Pons (tissue), 1 donor: ENCODE results near the gene MVB12B.
A peak's percentile ranks its signal among the peaks of the same experiment; 100 is the strongest.
"Not testable (repeated sequence)": the region's sequence is repeated elsewhere in the genome, so short reads cannot be mapped to it uniquely, and the experiment has no call there.

Experiments used
- DNase-seq: peaks from one replicate; pipeline ENCODE4 v3.0.0-alpha.2; 2016; ENCODE audit warnings: low spot score

MVB12B gene

GRCh38 chr9:126472948-126473298, 146.3 kb downstream of the MVB12B start:
- DNase-seq, result no peak

GRCh38 chr9:126474206-126474765, 147.7 kb downstream of the MVB12B start:
- no peak for DNase-seq

DNA sequence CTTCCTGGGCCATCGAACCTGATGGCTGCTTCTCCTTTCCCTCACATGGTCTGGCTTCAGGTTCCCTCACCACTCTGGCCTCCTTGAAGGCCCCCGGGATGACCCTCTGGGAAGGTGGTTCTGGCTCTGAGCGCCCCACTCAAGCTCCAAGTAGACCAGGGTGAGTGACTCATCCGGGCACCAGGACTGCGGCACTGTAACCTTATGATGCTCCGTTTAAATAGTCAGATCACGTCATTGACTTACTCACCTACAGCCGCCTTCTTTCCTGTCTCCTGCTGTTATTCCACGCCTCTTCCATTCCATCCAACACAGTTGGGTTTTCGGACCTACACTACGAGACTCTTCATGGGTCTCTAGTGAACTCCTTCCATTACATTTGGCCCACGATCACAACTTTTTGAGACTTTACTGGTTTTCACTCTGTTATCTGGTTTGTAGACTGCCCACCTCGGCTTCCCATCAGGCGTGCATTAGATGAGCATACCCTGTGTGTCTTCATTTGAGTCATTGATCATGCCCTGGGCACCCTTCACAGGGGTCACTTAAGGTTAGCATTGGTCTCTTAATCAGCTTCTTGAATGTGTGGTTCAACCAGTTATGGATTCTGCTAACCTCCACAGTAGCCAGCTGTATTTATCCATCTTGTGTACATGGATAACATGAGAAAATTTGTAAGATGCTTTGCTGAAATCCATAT, 148.3 kb downstream of the MVB12B start:
- no peak for DNase-seq

DNA sequence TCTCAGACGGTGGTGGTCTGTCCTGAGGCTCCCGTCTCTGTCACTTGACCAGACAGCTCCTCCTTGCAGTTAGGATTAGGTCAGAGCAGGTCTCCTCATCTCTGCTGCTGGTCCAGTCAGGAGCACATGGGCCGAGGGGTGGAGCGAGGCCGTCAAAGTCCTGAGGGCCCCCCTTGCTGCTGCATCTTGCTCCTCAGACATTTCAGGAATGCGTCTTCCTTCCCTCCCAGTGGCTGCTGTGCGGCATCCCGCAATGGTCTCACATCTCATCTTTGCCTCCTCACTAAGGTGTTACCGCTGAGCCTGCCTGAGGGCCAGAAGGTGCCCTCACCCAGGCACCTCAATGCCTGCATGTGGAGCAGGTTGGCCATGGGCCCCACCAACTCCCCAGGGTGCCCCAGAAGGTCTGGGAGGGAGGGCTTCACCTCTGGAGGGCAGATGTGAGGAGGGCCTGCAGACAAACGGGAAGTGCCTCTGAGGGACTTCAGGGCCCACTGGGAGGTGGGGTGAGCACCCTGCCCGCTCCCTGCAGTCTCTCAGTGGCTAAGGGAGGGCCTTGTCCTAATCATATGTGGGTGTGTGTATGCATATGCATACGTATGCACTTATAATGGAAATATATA, 149.4 kb downstream of the MVB12B start:
- no peak for DNase-seq

DNA sequence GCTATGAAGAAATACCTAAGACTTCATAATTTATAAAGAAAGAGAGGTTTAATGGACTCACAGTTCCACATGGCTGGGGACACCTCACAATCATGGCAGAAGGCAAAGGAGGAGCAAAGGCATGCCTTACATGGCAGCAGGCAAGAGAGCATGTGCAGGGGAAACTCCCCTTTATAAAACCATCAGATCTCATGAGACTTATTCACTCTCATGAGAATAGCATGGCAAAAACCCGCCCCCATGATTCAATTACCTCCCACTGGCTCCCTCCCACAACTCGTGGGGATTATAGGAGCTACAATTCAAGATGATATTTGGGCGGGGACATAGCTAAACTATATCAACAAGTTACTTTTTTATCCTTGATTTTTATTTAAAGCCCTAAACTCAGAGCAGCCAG, 150.8 kb downstream of the MVB12B start:
- DNase-seq, result not testable (repeated sequence)

- no peak for DNase-seq
These were observed 151.8 kb downstream of the MVB12B start for GRCh38 chr9:126478216-126478981.

- DNase-seq, result no peak
These were observed 152.9 kb downstream of the MVB12B start for GRCh38 chr9:126479515-126479914.

- DNase-seq, result no peak
These were observed 154.2 kb downstream of the MVB12B start for GRCh38 chr9:126480813-126481212.

DNA sequence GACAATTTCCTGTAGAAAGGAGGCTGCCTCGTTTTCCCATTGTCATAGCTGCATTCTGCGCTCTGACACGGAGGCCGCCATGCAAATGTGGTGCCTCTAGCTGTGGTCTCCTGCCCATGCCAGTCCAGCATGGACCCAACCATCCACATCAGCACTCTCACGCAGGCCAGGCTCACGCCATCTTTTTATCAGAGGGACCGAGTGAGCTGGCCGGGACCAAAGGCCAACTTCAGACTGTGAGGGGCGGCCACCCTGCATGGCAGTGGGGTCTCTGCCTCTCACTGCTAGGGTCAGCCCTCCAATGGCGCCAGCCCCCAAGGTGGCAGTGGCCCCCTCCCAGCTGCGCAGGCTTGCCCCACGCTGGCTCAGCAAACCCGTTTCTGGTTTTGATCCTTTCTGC, 155.2 kb downstream of the MVB12B start:
- DNase-seq, result no peak

DNA sequence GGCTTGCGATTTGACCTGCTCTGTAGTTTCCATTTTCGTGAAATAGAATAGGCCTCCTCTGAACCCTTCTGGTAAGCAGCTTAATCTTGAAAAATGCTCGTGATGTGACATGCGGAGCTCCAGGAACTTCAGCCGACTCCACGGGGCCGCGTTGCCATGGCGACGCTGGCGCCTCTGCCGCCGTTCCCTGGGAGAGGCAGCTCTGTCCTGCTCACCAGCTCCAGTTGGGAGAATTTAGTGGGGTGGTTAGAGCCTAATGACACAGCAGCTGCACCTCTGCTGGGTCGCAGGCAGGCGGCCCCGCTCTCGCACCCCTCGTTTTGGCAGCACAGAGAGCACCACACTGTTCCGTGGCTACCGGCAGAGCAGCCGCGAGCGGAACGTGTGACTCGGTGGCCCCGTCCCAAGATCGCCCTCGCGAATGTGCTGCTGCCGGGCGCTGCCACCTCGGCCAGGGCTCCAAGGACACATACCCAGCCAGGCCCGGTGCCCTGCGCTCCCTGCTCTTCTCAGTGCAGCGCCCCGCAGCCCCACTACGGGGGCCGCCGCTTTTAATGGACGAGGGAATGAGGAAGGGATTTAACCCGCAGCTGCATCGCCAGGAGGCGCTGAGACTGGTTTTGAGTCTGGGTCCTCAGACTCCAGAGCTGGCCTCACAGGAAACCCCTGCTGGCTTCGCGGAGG, 155.9 kb downstream of the MVB12B start:
- DNase-seq, result peak; percentile 44

DNA sequence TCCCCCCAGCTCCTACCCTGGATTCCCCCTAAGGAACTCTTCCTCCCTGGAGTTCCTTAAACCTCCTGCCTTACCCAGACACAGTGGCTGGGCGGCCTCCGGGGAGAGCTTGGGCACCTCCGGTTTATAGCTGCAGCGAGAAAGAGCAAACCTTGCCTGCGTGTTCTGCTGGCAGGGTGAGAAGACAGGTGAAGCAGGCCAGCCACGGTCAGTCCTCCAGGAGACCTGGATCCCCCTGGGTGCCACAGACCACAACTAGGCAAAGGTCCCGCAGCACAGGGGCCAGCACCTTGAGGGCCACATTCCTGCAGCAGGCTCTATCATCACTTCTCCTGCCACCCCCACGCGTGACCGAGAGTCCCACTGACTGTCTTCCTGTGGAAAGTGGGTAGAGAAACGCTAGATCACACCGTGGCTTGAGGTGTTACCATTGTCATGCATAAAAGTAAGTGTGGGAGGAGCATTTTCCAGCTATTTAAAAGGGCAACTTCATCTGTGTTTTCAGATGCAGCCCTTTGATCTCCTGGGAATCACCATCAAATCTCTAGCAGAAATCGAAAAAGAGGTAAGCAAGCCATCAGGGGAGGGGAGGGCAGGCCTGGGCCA, 156.9 kb downstream of the MVB12B start:
- DNase-seq, result no peak

- DNase-seq, result no peak
These were observed 159.0 kb downstream of the MVB12B start for GRCh38 chr9:126485662-126486061.

DNA sequence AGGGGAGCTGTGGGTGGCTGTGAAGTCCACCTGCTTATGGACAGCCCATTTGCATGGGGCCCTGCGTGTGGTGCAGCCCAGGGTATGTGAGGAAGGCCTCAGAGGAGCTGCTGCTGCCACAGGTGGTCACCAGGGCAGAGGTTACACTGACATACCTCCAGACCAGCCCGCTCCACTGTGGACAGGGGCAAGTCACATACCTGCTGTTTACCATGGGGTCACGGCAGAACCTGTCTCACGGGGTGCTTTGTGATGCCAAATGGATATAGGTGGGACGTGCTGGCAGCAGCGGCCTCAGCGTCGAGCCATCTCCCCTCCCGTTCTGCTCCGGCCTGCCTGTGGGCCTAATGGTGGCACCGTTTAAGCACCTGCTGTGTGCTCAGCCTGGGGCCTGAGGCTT, 159.6 kb downstream of the MVB12B start:
- no peak for DNase-seq

- no peak for DNase-seq
These were observed 161.2 kb downstream of the MVB12B start for GRCh38 chr9:126487856-126488255.

GRCh38 chr9:126488310-126488709, 161.7 kb downstream of the MVB12B start:
- DNase-seq, result no peak

- DNase-seq, result peak; percentile 58
These were observed 162.3 kb downstream of the MVB12B start for GRCh38 chr9:126488881-126489404.

DNA sequence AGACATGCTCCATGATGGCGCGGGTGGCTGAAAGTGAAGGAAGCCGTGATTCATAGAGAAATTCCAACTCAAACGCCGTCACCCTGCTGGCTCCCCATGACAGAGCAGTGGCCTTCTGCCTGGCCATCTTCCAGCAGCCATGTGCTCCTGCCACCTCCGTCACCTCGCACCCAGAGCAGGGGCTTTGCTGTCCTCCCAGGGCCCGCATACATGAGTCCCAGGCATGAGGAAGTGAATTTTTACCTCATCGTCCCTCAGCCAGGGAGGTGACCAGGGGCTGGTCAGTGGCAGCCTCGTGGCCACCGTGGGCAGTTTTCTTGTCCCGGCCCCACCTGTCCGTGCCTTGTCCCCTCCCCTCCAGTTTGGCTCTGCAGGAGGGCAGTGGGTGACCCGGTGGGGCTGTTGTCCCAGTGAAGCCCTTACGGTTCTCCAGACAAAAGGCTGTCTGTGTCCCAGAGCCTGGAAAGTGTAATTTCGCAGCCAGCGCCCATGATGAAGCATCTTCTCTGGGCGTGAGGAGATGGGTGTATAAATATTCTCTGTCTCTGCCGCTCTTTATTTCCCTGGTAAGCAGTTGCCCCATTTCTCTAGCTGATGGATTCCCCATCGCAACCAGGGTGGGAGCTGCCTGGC, 163.1 kb downstream of the MVB12B start:
- peak; percentile 50 for DNase-seq

- no peak for DNase-seq
These were observed 163.6 kb downstream of the MVB12B start for GRCh38 chr9:126490214-126490631.

GRCh38 chr9:126490871-126491567, 164.4 kb downstream of the MVB12B start:
- DNase-seq, result peak; percentile 89

GRCh38 chr9:126491568-126491879, 164.9 kb downstream of the MVB12B start:
- DNase-seq, result no peak

DNA sequence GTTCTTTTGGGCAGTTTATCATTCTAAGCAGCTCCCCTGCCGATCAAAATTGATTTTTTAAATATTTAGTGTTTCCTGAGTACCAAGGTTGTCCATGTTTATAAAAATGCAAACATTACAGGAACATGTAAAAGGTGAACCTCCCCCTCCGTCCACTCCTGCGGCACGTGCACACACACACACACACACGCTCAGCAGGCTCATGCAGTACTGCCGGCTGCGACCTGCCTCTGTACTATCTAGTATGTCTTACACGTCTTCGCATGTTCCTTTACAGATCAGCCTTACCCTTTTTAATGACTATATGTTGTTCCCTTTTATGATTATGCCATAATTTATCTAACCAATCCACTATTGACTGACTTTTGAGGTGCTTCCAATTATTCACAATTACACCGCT, 165.3 kb downstream of the MVB12B start:
- DNase-seq, result no peak
